ENCODE results near the gene CLN3.
"Not testable (repeated sequence)": the region's sequence is repeated elsewhere in the genome, so short reads cannot be mapped to it uniquely, and the experiment has no call there.

CLN3 gene

GRCh38 chr16:28494121-28494851, 2.4 kb upstream of the CLN3 start, which contains the start of gene APOBR:
APOBR (plus strand) TSS chr16:28494643; CDS start chr16:28494682, 39 bp downstream.
- DNase-seq: no peak

GRCh38 chr16:28492511-28492910, 637 bp upstream of the CLN3 start:
- no peak for DNase-seq

- DNase-seq: no peak
Measured at GRCh38 chr16:28491230-28491969, 474 bp downstream of the CLN3 start.

- no peak for DNase-seq
Measured at GRCh38 chr16:28486266-28486665, 5.6 kb downstream of the CLN3 start.

GRCh38 chr16:28483361-28483760, 8.5 kb downstream of the CLN3 start:
- not testable (repeated sequence) for DNase-seq

- no peak for DNase-seq
Measured at GRCh38 chr16:28482026-28482425, 9.8 kb downstream of the CLN3 start.

GRCh38 chr16:28478506-28479180, 13.2 kb downstream of the CLN3 start:
- no peak for DNase-seq

- DNase-seq: no peak
Measured at GRCh38 chr16:28477311-28477920, 14.5 kb downstream of the CLN3 start.

GRCh38 chr16:28475221-28475620, 16.7 kb downstream of the CLN3 start:
- no peak for DNase-seq

- DNase-seq: no peak
Measured at GRCh38 chr16:28473714-28474265, 18.1 kb downstream of the CLN3 start.

- DNase-seq: not testable (repeated sequence)
Measured at GRCh38 chr16:28447081-28447480, 44.8 kb downstream of the CLN3 start.

GRCh38 chr16:28446388-28446787, 45.5 kb downstream of the CLN3 start:
- DNase-seq: not testable (repeated sequence)

GRCh38 chr16:28443943-28444342, 47.9 kb downstream of the CLN3 start:
- not testable (repeated sequence) for DNase-seq

- not testable (repeated sequence) for DNase-seq
Measured at GRCh38 chr16:28438899-28439298, 53.0 kb downstream of the CLN3 start.

- DNase-seq: not testable (repeated sequence)
Measured at GRCh38 chr16:28435340-28435739, 56.5 kb downstream of the CLN3 start.
